ENCODE data around the gene SLC7A6.
"Not testable (repeated sequence)": the region's sequence is repeated elsewhere in the genome, so short reads cannot be mapped to it uniquely, and the experiment has no call there.

The SLC7A6 gene

GRCh38 chr16:68283346-68283745, 19.0 kb downstream of the SLC7A6 start:
- H3K36me3 ChIP-seq (ENCODE audit: control insufficient read depth, insufficient read depth, low read length) = no peaks in the 10 kb centered on the region
- H3K27me3 ChIP-seq (ENCODE audit: control insufficient read depth, insufficient read depth, low read length, poor library complexity, severe bottlenecking) = no peaks in the 10 kb centered on the region
- H3K4me3 ChIP-seq (ENCODE audit: insufficient read depth, low read depth, low read length) = no peak overlapping the region
- 85 to 86% methylated on average over 5 of the region's 5 CpGs for WGBS, 2 experiments
- no peak overlapping the region for H3K27ac ChIP-seq (ENCODE audit: insufficient read depth, low read depth, low read length, poor library complexity, severe bottlenecking)
- H3K4me1 ChIP-seq (ENCODE audit: control insufficient read depth, insufficient read depth, low read length) = no peaks in the 10 kb centered on the region
- H3K9me3 ChIP-seq (ENCODE audit: control insufficient read depth, low read length) = no peaks in the 10 kb centered on the region

- H3K27ac ChIP-seq (ENCODE audit: insufficient read depth, low read depth, low read length, poor library complexity, severe bottlenecking) = no peak overlapping the region
- WGBS, 2 experiments = 94 to 96% methylated on average over 9 of the region's 9 CpGs
- no peaks in the 10 kb centered on the region for H3K36me3 ChIP-seq (ENCODE audit: control insufficient read depth, insufficient read depth, low read length)
- H3K4me1 ChIP-seq (ENCODE audit: control insufficient read depth, insufficient read depth, low read length) = no peaks in the 10 kb centered on the region
- H3K27me3 ChIP-seq (ENCODE audit: control insufficient read depth, insufficient read depth, low read length, poor library complexity, severe bottlenecking) = no peaks in the 10 kb centered on the region
- no peaks in the 10 kb centered on the region for H3K9me3 ChIP-seq (ENCODE audit: control insufficient read depth, low read length)
- no peak overlapping the region for H3K4me3 ChIP-seq (ENCODE audit: insufficient read depth, low read depth, low read length)
Measured at GRCh38 chr16:68283801-68284598, 19.7 kb downstream of the SLC7A6 start.

- Histone ChIP-seq H3K9me3 (ENCODE audit: control insufficient read depth, low read length) (no peaks in the 10 kb centered on the region), H3K36me3 (ENCODE audit: control insufficient read depth, insufficient read depth, low read length) (no peaks in the 10 kb centered on the region), H3K4me1 (ENCODE audit: control insufficient read depth, insufficient read depth, low read length) (no peaks in the 10 kb centered on the region), H3K27ac (ENCODE audit: insufficient read depth, low read depth, low read length, poor library complexity, severe bottlenecking) (no peak overlapping the region), H3K27me3 (ENCODE audit: control insufficient read depth, insufficient read depth, low read length, poor library complexity, severe bottlenecking) (no peaks in the 10 kb centered on the region), H3K4me3 (ENCODE audit: insufficient read depth, low read depth, low read length) (no peak overlapping the region)
- 92 to 93% methylated on average over 5 of the region's 5 CpGs for WGBS, 2 experiments
Measured at GRCh38 chr16:68284847-68285246, 20.5 kb downstream of the SLC7A6 start.

GRCh38 chr16:68285683-68286082, 21.4 kb downstream of the SLC7A6 start:
- H3K27me3 ChIP-seq (ENCODE audit: control insufficient read depth, insufficient read depth, low read length, poor library complexity, severe bottlenecking) = no peaks in the 10 kb centered on the region
- no peaks in the 10 kb centered on the region for H3K9me3 ChIP-seq (ENCODE audit: control insufficient read depth, low read length)
- H3K4me3 ChIP-seq (ENCODE audit: insufficient read depth, low read depth, low read length) = no peak overlapping the region
- peaks cover 8% of the 10 kb centered on the region for H3K4me1 ChIP-seq (ENCODE audit: control insufficient read depth, insufficient read depth, low read length)
- 91 to 92% methylated on average over 3 of the region's 3 CpGs for WGBS, 2 experiments
- H3K27ac ChIP-seq (ENCODE audit: insufficient read depth, low read depth, low read length, poor library complexity, severe bottlenecking) = no peak overlapping the region
- no peaks in the 10 kb centered on the region for H3K36me3 ChIP-seq (ENCODE audit: control insufficient read depth, insufficient read depth, low read length)

- H3K4me3 ChIP-seq (ENCODE audit: insufficient read depth, low read depth, low read length) = no peak overlapping the region
- H3K27ac ChIP-seq (ENCODE audit: insufficient read depth, low read depth, low read length, poor library complexity, severe bottlenecking) = no peak overlapping the region
- no peaks in the 10 kb centered on the region for H3K27me3 ChIP-seq (ENCODE audit: control insufficient read depth, insufficient read depth, low read length, poor library complexity, severe bottlenecking)
- H3K36me3 ChIP-seq (ENCODE audit: control insufficient read depth, insufficient read depth, low read length) = peaks cover 5% of the 10 kb centered on the region
- H3K4me1 ChIP-seq (ENCODE audit: control insufficient read depth, insufficient read depth, low read length) = peaks cover 10% of the 10 kb centered on the region
- 92 to 94% methylated on average over 11 to 12 of the region's 12 CpGs for WGBS, 2 experiments
- no peaks in the 10 kb centered on the region for H3K9me3 ChIP-seq (ENCODE audit: control insufficient read depth, low read length)
Measured at GRCh38 chr16:68286153-68287074, 22.1 kb downstream of the SLC7A6 start.

- Histone ChIP-seq H3K9me3 (ENCODE audit: control insufficient read depth, low read length) (no peaks in the 10 kb centered on the region), H3K27me3 (ENCODE audit: control insufficient read depth, insufficient read depth, low read length, poor library complexity, severe bottlenecking) (no peaks in the 10 kb centered on the region), H3K36me3 (ENCODE audit: control insufficient read depth, insufficient read depth, low read length) (peaks cover 7% of the 10 kb centered on the region), H3K4me1 (ENCODE audit: control insufficient read depth, insufficient read depth, low read length) (peaks cover 10% of the 10 kb centered on the region), H3K27ac (ENCODE audit: insufficient read depth, low read depth, low read length, poor library complexity, severe bottlenecking) (no peak overlapping the region), H3K4me3 (ENCODE audit: insufficient read depth, low read depth, low read length) (no peak overlapping the region)
- 95 to 97% methylated on average over 11 of the region's 11 CpGs for WGBS, 2 experiments
Measured at GRCh38 chr16:68287276-68288251, 23.2 kb downstream of the SLC7A6 start.

GRCh38 chr16:68288252-68288650, 23.9 kb downstream of the SLC7A6 start:
- no peaks in the 10 kb centered on the region for H3K9me3 ChIP-seq (ENCODE audit: control insufficient read depth, low read length)
- 92 to 95% methylated on average over 1 of the region's 1 CpG for WGBS, 2 experiments
- no peak overlapping the region for H3K4me3 ChIP-seq (ENCODE audit: insufficient read depth, low read depth, low read length)
- peaks cover 7% of the 10 kb centered on the region for H3K36me3 ChIP-seq (ENCODE audit: control insufficient read depth, insufficient read depth, low read length)
- H3K4me1 ChIP-seq (ENCODE audit: control insufficient read depth, insufficient read depth, low read length) = peaks cover 10% of the 10 kb centered on the region
- H3K27me3 ChIP-seq (ENCODE audit: control insufficient read depth, insufficient read depth, low read length, poor library complexity, severe bottlenecking) = no peaks in the 10 kb centered on the region
- no peak overlapping the region for H3K27ac ChIP-seq (ENCODE audit: insufficient read depth, low read depth, low read length, poor library complexity, severe bottlenecking)

- not testable (repeated sequence) for H3K27me3 ChIP-seq (ENCODE audit: control insufficient read depth, insufficient read depth, low read length, poor library complexity, severe bottlenecking); H3K9me3 ChIP-seq (ENCODE audit: control insufficient read depth, low read length); H3K4me1 ChIP-seq (ENCODE audit: control insufficient read depth, insufficient read depth, low read length); H3K36me3 ChIP-seq (ENCODE audit: control insufficient read depth, insufficient read depth, low read length); H3K27ac ChIP-seq (ENCODE audit: insufficient read depth, low read depth, low read length, poor library complexity, severe bottlenecking); H3K4me3 ChIP-seq (ENCODE audit: insufficient read depth, low read depth, low read length)
- WGBS, 2 experiments = 88 to 89% methylated on average over 9 of the region's 9 CpGs
Measured at GRCh38 chr16:68288796-68289195, 24.5 kb downstream of the SLC7A6 start.

- no peaks in the 10 kb centered on the region for H3K27me3 ChIP-seq (ENCODE audit: control insufficient read depth, insufficient read depth, low read length, poor library complexity, severe bottlenecking)
- H3K4me1 ChIP-seq (ENCODE audit: control insufficient read depth, insufficient read depth, low read length) = peaks cover 10% of the 10 kb centered on the region
- no peak overlapping the region for H3K4me3 ChIP-seq (ENCODE audit: insufficient read depth, low read depth, low read length)
- no peaks in the 10 kb centered on the region for H3K9me3 ChIP-seq (ENCODE audit: control insufficient read depth, low read length)
- H3K27ac ChIP-seq (ENCODE audit: insufficient read depth, low read depth, low read length, poor library complexity, severe bottlenecking) = no peak overlapping the region
- WGBS, 2 experiments = 91 to 93% methylated on average over 2 of the region's 2 CpGs
- H3K36me3 ChIP-seq (ENCODE audit: control insufficient read depth, insufficient read depth, low read length) = peaks cover 7% of the 10 kb centered on the region
Measured at GRCh38 chr16:68289202-68289601, 24.9 kb downstream of the SLC7A6 start.

All from ectodermal cell (in vitro differentiated cells).